Body of pancreas (tissue), 4 donors: ENCODE data around the gene CCSER1.

Source experiments
- POLR2A ChIP-seq, 3 donors: fragments of 450-650 bp; IDR thresholded peaks; one replicate each; pipeline ENCODE4 v1.6.1; 2016; ENCODE audit warnings: antibody characterized with exemption in 3 of 3, mild to moderate bottlenecking in 2 of 3
- TF ChIP-seq, protein P1 (sequence below), 7 experiments: fragments of 450-650 bp in 4 of 7; fragments of 200-600 bp in 3 of 7; sonication (generic) in 3 of 7; IDR thresholded peaks; one replicate each; pipeline ENCODE4 v1.5.1; 2016 to 2019; ENCODE audit warnings: antibody characterized with exemption in 7 of 7

DNA sequence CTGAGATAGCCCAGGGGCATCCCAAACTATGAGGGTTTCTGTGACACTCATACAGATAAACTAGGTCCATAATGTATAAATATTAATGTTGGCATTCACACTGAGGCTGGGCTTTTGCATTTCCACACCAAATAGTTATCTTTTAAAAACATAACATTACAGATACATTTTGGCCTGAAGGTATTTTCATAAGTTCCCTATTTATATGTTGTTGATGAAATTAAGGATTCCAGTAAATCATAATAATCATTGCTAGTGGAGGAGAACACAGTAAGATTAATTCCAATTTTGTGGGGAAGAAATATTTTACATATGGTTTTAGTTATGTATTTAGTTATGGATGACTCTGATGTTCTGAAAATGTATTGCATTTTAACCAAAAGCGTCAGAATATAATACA is 479.6 kb downstream of the CCSER1 start:
- TF ChIP-seq, protein P1, sequence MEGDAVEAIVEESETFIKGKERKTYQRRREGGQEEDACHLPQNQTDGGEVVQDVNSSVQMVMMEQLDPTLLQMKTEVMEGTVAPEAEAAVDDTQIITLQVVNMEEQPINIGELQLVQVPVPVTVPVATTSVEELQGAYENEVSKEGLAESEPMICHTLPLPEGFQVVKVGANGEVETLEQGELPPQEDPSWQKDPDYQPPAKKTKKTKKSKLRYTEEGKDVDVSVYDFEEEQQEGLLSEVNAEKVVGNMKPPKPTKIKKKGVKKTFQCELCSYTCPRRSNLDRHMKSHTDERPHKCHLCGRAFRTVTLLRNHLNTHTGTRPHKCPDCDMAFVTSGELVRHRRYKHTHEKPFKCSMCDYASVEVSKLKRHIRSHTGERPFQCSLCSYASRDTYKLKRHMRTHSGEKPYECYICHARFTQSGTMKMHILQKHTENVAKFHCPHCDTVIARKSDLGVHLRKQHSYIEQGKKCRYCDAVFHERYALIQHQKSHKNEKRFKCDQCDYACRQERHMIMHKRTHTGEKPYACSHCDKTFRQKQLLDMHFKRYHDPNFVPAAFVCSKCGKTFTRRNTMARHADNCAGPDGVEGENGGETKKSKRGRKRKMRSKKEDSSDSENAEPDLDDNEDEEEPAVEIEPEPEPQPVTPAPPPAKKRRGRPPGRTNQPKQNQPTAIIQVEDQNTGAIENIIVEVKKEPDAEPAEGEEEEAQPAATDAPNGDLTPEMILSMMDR (IDR thresholded peaks at IDR 0.05) = no peak
- TF ChIP-seq POLR2A (IDR thresholded peaks at IDR 0.05) = no peak
